GM06990 (cell line): ENCODE results near the gene EPHA1.

Source experiments
- DNase-seq: peaks from one replicate; pipeline ENCODE4 v3.0.0-alpha.2; 2011; ENCODE audit not compliant: insufficient read length; ENCODE audit errors: extremely low read depth
- H3K27me3 ChIP-seq: replicated peaks from 2 replicates; pipeline ENCODE4 v1.6.0; 2011; ENCODE audit warnings: low read length; ENCODE audit not compliant: control insufficient read depth, insufficient read depth
- H3K36me3 ChIP-seq: 2 replicates; pipeline ENCODE4 v1.5.1; 2011; ENCODE audit warnings: low read length; ENCODE audit not compliant: control insufficient read depth, insufficient read depth
- H3K4me3 ChIP-seq: replicated peaks from 2 replicates; pipeline ENCODE4 v1.5.1; 2011; ENCODE audit warnings: low read depth, mild to moderate bottlenecking, control low read depth, low read length
- CTCF ChIP-seq: IDR thresholded peaks from 2 replicates; pipeline ENCODE4 v1.5.1; 2011; ENCODE audit warnings: low read length, control low read depth, mild to moderate bottlenecking, inconsistent platforms; ENCODE audit not compliant: insufficient read depth, poor library complexity, severe bottlenecking

The EPHA1 gene

GRCh38 chr7:143382791-143383641 lies 25.6 kb downstream of the EPHA1 start:
- H3K36me3 ChIP-seq = peaks cover 12% of the 10 kb centered on the region
- TF ChIP-seq CTCF = no peak
- H3K4me3 ChIP-seq = peak overlapping the region; percentile 91
- no peak for DNase-seq
- no peaks in the 10 kb centered on the region for H3K27me3 ChIP-seq

- Histone ChIP-seq H3K27me3 (no peaks in the 10 kb centered on the region), H3K36me3 (peaks cover 10% of the 10 kb centered on the region), H3K4me3 (peak overlapping the region; percentile 91)
- DNase-seq = no peak
- TF ChIP-seq CTCF = no peak
These were observed 26.4 kb downstream of the EPHA1 start for GRCh38 chr7:143382126-143382790.

DNA sequence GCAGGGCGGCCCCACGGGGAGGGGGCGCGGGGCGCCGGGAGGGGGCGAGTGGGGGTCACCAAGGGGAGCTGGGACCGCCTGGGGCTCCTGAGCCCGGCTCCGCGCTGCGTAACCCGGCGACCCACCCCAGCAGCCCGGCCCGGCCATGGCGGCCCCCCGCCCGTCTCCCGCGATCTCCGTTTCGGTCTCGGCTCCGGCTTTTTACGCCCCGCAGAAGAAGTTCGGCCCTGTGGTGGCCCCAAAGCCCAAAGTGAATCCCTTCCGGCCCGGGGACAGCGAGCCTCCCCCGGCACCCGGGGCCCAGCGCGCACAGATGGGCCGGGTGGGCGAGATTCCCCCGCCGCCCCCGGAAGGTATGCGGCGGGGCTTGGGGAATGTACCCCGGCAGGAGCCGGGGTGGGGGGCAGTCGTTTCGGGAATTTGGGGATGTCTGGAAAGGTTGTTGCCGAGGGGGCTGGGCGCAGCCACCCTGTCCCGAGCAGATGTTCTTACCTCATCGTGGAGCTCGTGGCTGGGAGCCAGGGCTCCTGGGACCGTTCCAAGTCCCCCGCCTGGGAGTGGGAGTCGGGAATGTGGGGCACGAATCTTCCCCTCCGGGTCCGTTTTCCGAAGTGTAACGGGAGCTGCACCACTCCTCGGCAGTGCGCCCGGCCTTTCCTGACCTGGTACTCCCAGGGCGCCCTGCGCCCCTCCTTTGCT lies 27.1 kb downstream of the EPHA1 start:
- no peak for TF ChIP-seq CTCF
- Histone ChIP-seq H3K36me3 (peaks cover 7% of the 10 kb centered on the region; the same call in 1 of the 2 replicates), H3K4me3 (peak overlapping the region; percentile 91), H3K27me3 (no peaks in the 10 kb centered on the region)
- DNase-seq = no peak

GRCh38 chr7:143380646-143381426 lies 27.8 kb downstream of the EPHA1 start, which contains the start of gene ZYX:
TSS of gene ZYX (plus strand) at chr7:143381345. CDS start at chr7:143381572, 227 bp downstream.
- TF ChIP-seq CTCF = no peak
- Histone ChIP-seq H3K4me3 (peak within 1 kb of the TSS; percentile 91), H3K36me3 (peaks cover 2% of the 10 kb centered on the region; the same call in 1 of the 2 replicates), H3K27me3 (no peaks in the 10 kb centered on the region)
- DNase-seq = peak; percentile 91

DNA sequence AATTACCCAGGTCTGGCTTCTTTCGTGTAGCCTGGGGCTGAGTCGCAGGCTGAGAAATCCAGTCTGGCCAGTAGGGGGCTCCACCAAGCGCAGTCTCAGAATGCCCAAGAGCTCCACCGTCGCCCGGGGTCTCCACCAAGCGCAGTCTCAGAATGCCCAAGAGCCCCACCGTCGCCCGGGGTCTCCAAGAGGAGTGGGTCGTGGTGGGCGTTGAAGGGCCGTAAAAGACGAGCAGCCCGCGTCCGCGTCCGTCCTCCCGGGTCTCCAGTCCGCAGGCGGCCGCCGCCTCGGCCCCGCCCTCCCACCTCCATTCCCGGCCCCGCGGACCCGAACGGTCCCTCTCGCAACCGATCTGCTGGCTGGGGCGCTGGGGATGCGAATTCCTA lies 28.4 kb downstream of the EPHA1 start:
- no peaks in the 10 kb centered on the region for H3K27me3 ChIP-seq
- peaks cover 2% of the 10 kb centered on the region; the same call in 1 of the 2 replicates for H3K36me3 ChIP-seq
- TF ChIP-seq CTCF = peak; percentile 91
- H3K4me3 ChIP-seq = peak overlapping the region; percentile 91
- peak; percentile 83 for DNase-seq
